OCI-LY3 (cell line): Measurements from ENCODE around the gene PLS1.

ENCODE experiments used
- H2AFZ ChIP-seq: fragments of 200-600, 300-600 bp; shearing (Covaris generic); 2 replicates; pipeline ENCODE4 v1.6.0; 2014; ENCODE audit warnings: antibody characterized with exemption, low read depth, low read length
- H3K27ac ChIP-seq: fragments of 200-600, 300-600 bp; sonication (generic); 2 replicates; pipeline ENCODE4 v1.5.1; 2014; ENCODE audit warnings: mild to moderate bottlenecking, low read length, moderate library complexity, mixed read lengths
- H3K27me3 ChIP-seq: fragments of 200-600, 300-600 bp; sonication (generic); 2 replicates; pipeline ENCODE4 v1.6.1; 2014; ENCODE audit warnings: low read depth, low read length, mixed read lengths
- H3K36me3 ChIP-seq: fragments of 200-600, 300-600 bp; sonication (generic); replicated peaks from 2 replicates; pipeline ENCODE3; 2014; ENCODE audit warnings: low read depth, low read length, mixed read lengths
- H3K4me1 ChIP-seq: fragments of 300-600, 200-600 bp; sonication (generic); 2 replicates; pipeline ENCODE4 v1.6.1; 2014; ENCODE audit warnings: low read length, mixed read lengths
- H3K4me2 ChIP-seq: fragments of 200-600, 300-600 bp; sonication (generic); 2 replicates; pipeline ENCODE4 v1.6.1; 2014; ENCODE audit warnings: low read length, mixed read lengths
- H3K4me3 ChIP-seq: fragments of 300-600, 200-600 bp; sonication (generic); 2 replicates; pipeline ENCODE4 v1.5.1; 2014; ENCODE audit warnings: antibody characterized with exemption, mild to moderate bottlenecking, low read length, moderate library complexity
- H3K79me2 ChIP-seq: fragments of 300-600, 200-600 bp; shearing (Covaris generic); 2 replicates; pipeline ENCODE4 v1.6.1; 2014; ENCODE audit warnings: mild to moderate bottlenecking, low read length, mixed read lengths
- H3K9ac ChIP-seq: fragments of 300-600, 200-600 bp; shearing (Covaris generic); 2 replicates; pipeline ENCODE4 v1.6.0; 2014; ENCODE audit warnings: mild to moderate bottlenecking, low read length, moderate library complexity
- H3K9me3 ChIP-seq: fragments of 200-600, 300-600 bp; shearing (Covaris generic); 2 replicates; pipeline ENCODE4 v1.6.1; 2014; ENCODE audit warnings: low read length, mixed read lengths; ENCODE audit not compliant: insufficient read depth
- H4K20me1 ChIP-seq: fragments of 200-600, 300-600 bp; sonication (generic); 2 replicates; pipeline ENCODE4 v1.6.1; 2016; ENCODE audit warnings: low read length, mixed read lengths; ENCODE audit not compliant: insufficient read depth
- CTCF ChIP-seq: fragments of 200-600, 300-600 bp; sonication (generic); IDR thresholded peaks from 2 replicates; pipeline ENCODE4 v1.5.1; 2014; ENCODE audit warnings: antibody characterized with exemption, low read length, low read depth
- EZH2phosphoT487 ChIP-seq: fragments of 200-600 bp; shearing (Covaris generic); IDR thresholded peaks from 2 replicates; pipeline ENCODE4 v1.6.1; 2018; ENCODE audit warnings: antibody characterized with exemption, mixed run types, low read depth

The PLS1 gene

DNA sequence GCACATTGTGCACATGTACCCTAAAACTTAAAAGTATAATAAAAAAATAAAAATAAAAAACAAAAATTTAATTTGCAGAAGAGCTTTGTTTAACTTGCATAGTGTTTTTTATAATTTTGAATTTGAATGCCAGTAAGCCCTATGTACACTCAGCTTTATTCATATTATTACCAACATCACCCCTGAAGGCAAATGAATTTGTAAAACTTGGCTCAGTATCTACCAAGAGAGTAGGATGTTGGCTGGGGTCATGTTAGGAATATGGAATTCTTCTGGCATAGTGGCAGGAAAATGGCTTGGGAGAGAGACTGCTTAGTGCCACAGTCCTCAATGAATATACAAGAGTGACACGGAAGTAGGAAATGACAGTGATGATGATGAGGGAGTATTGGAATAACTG, 158.3 kb downstream of the PLS1 start:
- Histone ChIP-seq H3K36me3 (no peaks in the 10 kb centered on the region), H3K4me1 (no peaks in the 10 kb centered on the region), H2AFZ (no peak overlapping the region), H3K9me3 (no peaks in the 10 kb centered on the region), H3K27ac (no peak overlapping the region), H3K4me3 (no peak overlapping the region), H3K4me2 (no peak overlapping the region), H3K27me3 (no peaks in the 10 kb centered on the region), H4K20me1 (no peaks in the 10 kb centered on the region), H3K9ac (no peak overlapping the region), H3K79me2 (no peaks in the 10 kb centered on the region)
- no peak for TF ChIP-seq EZH2phosphoT487
- no peak for TF ChIP-seq CTCF
